ENCODE measurements around the gene CORIN.

Gene CORIN, protein sequence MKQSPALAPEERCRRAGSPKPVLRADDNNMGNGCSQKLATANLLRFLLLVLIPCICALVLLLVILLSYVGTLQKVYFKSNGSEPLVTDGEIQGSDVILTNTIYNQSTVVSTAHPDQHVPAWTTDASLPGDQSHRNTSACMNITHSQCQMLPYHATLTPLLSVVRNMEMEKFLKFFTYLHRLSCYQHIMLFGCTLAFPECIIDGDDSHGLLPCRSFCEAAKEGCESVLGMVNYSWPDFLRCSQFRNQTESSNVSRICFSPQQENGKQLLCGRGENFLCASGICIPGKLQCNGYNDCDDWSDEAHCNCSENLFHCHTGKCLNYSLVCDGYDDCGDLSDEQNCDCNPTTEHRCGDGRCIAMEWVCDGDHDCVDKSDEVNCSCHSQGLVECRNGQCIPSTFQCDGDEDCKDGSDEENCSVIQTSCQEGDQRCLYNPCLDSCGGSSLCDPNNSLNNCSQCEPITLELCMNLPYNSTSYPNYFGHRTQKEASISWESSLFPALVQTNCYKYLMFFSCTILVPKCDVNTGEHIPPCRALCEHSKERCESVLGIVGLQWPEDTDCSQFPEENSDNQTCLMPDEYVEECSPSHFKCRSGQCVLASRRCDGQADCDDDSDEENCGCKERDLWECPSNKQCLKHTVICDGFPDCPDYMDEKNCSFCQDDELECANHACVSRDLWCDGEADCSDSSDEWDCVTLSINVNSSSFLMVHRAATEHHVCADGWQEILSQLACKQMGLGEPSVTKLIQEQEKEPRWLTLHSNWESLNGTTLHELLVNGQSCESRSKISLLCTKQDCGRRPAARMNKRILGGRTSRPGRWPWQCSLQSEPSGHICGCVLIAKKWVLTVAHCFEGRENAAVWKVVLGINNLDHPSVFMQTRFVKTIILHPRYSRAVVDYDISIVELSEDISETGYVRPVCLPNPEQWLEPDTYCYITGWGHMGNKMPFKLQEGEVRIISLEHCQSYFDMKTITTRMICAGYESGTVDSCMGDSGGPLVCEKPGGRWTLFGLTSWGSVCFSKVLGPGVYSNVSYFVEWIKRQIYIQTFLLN

DNA sequence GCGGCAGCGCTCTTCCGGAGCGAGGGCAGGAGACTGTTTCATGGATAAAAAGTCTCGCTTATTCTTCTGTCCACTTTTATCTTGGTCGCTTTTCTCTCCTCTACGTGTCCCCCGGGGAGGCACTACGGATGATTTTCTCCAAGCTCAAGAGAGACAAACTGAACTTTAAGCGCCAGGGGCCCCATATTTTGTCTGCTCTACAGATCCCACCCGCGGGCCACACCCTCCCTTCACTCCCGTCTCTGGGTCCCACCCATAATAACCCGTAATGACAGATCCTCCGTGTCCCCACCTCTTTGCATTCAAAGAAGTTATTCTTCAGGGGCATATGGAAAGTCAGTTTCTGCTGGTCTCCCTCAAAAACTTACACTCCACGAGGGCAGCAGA is at the start of gene CORIN:
Gene CORIN (minus strand): TSS at position 160 of the 387 bp plus-strand sequence. CDS start 118 bp downstream, at position 42.
- no peak for DNase-seq (ENCODE audit: low read depth in 2 of 2)

DNA sequence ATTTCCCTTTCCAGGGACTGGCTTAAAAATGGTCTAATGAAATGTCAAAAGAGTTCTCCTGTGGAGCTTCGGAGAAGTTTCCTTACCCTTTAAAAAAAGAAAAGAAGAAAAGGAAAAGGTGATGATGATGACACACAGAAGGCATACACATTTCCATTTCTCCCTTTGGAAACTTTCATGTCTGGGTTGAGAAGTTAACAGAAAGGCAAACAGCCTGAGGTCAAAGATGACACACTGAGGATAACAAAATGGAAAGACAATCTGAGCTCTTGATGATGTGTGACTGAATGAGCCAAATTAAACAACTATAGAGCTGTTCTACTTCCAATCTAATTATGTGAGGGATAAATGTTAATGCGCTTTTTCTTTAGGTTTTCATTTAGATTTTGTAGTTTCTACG is 44.4 kb upstream of the CORIN start:
- DNase-seq (ENCODE audit: low read depth in 2 of 2) = no peak

DNA sequence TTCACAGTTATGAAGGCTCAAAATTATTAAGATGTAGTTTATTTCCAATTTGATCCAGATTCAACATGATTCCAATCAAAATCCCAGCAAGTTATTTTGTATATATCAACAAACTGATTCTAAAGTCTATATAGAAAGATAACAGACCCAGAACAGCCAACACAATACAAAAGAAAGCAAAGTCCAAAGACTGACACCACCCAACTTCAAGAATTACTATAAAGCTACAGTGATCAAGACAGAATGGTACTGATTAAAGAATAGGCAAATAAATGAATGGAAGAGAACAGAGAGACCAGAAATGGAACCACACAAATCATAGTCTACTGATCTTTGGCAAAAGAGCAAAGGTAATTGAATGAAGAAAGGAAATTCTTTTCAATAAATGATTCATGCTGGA is 41.6 kb upstream of the CORIN start:
- DNase-seq (ENCODE audit: low read depth in 2 of 2) = no peak

DNA sequence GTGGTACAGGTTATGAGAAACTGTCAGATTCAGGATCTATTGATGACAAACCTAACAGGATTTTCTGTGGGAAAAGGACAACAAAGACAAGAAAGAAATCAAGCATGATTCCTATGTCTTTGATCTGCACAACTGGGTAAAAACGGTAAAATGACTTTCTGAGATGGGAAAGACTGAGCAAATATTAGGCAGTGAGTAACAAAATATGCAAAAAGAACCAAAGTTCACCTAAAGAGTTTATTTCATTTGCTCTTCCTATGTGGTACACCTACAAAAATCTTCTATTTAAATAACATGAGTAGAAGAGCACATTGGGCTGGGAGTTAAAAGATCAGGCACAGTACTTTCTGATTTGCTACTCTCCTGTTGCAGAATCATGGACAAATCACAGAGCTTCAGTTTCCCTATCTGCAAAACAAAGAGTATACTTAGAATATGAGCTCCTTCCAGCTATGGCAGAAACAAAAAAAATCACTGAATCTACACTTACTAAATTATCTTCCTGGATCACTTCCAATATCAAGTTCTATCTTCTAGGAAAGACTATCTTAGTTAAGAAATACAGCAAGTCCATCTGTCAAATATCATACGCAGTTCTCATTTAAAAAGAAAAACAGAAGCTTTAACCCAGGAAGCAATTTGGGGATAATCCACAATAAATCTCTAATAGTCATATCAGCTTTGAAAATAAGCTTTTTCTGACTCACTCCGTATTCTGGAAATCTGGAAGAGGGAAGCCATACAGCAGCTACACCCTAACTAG is 39.1 kb upstream of the CORIN start:
- no peak for DNase-seq (ENCODE audit: low read depth in 2 of 2)

DNA sequence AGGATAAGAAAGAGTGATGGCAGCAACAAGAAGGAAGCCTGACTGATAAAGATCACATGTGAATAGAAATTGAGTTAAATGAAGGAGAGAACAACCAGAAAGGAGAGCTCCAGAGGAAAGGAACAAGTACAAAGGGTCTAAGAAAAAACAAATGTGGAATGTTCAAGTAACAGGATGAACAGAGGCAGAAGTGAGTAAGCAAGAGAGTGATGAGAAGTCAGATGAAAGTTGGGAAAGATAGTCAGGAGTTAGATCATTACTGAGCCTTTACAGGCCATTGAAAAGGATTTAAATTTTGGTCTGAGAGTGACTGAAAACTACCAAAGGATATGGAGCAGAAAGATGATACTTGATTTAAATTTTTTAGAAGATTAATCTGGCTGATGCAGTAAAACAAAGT is 38.4 kb upstream of the CORIN start:
- DNase-seq (ENCODE audit: low read depth in 2 of 2) = no peak

DNA sequence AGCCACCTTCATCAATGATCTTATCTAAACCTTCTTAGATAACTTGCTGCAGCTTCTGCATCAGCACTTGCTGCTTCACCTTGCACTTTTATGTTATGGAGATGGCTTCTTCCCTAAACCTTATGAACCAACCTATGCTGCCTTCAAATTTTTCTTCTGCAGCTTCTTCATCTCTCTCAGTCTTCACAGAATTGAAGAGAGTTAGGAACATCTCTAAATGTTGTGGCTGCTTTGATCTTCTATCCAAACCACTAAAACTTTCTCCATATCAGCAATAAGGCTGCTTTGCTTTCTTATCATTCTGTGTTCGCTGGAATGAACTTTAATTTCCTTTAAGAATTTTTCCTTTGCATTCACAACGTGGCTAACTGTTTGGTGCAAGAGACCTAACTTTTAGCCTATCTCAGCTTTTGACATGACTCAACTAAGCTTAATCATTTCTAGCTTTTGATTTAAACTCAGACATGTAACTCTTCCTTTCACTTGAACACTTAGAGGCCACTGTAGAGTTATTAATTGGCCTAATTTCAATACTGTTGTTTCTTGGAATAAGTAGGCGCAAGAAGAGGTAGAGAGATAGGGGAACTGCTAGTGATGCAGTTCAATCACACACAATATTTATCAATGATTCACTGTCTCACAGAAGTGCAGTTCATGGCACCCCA is 36.1 kb upstream of the CORIN start:
- DNase-seq (ENCODE audit: low read depth in 2 of 2) = no peak

DNA sequence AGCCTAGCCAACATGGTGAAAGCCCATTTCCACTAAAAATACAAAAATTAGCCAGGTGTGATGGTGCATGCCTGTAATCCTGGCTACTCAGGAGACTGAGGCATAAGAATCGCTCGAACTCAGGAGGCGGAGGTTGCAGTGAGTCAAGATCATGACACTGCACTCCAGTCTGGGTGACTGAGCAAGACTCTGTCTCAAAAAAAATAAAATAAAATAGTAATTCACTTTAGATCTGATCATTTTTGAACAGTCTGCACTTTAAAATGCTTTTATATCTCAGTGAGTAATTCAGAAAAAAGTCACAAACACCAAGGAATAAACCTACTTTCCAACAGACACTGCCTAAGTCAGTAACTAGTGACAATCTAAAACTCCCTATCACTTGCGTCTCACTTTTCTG is 25.6 kb upstream of the CORIN start:
- DNase-seq (ENCODE audit: low read depth in 2 of 2) = no peak

DNA sequence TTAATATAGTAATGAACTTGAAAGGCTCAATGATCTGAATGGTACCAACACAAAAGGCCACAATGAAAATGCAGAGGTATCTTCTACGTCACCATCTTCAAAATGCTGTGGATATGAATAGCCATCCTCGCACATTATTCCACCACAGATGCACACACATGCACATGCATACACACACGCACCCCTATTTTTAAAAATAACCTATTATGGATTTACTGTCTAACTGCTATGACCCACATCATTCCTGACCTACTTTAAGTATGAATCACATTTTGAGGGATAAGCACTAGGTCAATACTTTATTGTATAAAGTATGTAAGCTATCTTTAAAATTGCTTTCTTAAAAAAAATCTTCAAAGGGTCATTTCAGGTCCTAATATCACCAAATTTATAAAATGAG is 24.4 kb upstream of the CORIN start:
- peak; percentile 54 to 63 for DNase-seq (ENCODE audit: low read depth in 2 of 2)

DNA sequence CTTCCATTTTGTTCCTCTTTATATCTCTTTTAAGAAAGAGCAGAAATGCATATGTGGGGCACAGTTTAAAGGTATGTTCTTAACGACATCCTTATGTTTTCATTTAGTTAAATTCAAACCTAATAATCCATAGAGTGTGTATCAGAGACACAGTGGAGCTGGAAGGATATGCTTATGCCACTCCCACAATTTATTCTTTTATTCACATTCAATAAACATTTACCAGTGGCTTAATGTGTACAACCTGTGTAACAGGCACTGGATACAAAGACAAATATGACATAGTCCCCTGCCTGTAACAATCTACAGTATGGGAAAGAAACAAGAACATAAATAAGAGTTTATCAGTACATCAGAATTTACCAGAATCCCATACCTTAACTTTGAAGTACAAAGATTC is 22.4 kb upstream of the CORIN start:
- DNase-seq (ENCODE audit: low read depth in 2 of 2) = no peak

DNA sequence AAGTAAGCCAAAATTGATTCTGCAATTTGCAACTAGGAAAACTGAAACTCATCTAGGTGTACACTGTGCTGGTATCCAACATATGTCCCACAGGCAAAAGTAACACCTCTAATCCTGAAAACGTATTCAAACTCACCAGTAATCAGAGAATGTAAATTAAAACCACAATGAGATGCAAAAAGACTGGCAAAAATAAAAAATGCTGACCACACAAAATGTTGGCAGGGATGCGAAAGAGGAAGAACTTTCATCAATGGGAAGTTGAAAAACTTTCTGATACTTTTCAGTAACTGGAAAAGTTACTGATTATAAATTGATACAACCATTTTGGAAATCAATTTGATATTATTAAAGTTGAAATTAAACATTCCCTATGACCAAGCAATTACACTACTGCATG is 20.1 kb upstream of the CORIN start:
- no peak for DNase-seq (ENCODE audit: low read depth in 2 of 2)

DNA sequence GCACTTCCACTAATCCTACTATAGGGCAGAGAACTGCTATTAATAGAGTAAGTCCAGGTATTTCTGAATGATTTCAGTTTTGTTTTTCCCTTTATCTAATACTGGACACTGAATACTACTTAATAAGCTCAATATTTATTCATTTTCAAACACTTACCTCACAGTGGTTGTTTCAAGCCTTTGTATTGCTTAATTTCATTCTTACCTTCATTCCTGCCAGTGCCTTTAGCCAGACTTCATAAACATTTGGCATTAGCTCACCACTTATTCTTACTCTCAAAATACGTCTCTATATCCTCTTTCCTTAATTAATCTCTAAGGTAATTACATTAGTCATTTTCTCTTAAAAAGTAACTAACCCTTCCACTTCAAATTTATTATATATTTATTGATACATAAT is 18.8 kb upstream of the CORIN start:
- no peak for DNase-seq (ENCODE audit: low read depth in 2 of 2)

DNA sequence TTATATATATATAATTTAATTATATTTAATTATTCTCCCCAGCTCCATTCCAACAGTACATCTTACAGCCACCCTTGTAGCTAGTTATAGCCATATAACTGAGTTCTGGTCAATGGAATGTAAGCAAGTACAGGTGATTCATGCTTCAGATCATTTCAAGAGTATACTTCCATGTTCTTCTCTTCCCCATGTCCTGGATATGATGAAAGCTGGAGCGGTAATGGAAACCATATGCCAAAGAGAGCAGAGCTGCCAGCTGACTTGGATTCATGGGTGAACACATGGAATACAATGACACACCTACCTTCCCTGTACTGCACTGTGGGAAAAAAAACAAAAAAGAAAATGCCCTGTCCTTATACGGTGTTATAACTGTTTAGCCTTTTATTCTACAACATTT is 17.5 kb upstream of the CORIN start:
- peak; percentile 85 to 86 for DNase-seq (ENCODE audit: low read depth in 2 of 2)

DNA sequence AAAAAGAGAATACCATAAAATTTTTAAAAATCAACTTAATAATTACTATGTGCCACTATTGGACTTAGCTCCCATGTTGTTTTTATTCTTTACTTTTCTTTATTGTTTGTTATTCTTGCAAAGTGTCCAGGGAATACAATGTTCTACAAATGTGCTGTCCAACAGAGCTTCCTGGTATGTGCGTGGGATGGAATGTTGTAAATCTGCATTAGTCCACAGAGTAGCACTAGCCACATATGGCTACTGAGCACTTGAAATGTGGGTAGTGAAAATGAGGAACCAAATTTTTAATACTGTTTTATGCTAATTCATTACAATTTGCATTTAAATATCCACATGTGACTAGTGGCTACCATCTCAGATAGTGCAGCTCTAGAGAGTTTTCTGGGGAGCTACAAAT is 14.3 kb upstream of the CORIN start:
- no peak for DNase-seq (ENCODE audit: low read depth in 2 of 2)

DNA sequence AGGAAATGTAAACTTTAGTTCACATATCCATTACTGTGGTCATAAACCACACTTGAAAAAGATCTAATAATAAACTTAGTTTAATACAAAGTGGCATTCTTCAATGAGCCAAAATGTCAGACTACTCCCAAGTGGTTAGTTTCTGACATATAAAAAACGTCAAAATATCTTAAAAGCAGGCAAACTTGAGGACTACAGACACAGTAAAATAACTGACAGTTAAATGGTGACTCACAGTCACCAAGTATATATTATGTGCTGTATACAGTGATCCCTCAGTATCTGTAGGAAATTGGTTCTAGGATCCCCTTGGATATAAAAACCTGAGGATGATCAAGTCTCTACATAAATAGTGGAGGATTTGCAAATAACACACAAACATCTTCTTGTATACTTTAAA is 11.6 kb upstream of the CORIN start:
- no peak for DNase-seq (ENCODE audit: low read depth in 2 of 2)

DNA sequence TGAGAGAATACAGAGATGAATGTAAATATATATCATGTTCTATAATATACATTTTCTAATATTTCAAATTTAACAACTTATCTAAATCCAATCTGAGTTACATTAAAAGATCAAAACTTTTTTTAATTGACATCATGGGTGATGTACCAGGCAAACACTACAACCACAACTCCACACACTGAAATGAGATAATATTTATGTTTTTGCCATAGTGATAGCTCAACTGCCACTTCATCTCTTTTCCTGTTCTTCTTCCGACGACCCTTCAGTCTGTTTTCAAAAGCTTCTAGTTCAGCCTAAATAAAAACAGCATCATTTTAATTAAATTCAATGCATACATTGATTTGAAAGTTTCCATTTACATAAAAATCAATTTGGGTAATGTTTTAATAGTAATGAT is 10.2 kb upstream of the CORIN start:
- DNase-seq (ENCODE audit: low read depth in 2 of 2) = no peak

DNA sequence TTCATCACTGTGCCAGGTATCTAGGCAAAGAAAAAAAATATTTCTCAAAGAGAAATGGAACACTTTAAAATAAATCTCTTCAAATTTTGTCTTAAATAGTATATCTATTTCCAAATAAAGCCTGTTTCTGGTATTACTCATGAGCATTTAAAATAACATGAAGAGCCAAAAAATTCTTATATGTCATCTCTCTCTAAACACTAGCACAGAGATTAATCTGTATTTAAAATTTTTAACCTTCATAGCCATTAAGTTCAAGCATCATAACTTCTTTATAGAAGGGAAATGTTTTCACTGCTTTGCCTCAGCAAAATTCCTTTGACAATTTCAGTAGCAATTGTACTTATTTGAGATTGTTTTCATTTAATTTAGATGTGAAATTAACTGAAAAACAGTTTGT is 5.1 kb upstream of the CORIN start:
- no peak for DNase-seq (ENCODE audit: low read depth in 2 of 2)

DNA sequence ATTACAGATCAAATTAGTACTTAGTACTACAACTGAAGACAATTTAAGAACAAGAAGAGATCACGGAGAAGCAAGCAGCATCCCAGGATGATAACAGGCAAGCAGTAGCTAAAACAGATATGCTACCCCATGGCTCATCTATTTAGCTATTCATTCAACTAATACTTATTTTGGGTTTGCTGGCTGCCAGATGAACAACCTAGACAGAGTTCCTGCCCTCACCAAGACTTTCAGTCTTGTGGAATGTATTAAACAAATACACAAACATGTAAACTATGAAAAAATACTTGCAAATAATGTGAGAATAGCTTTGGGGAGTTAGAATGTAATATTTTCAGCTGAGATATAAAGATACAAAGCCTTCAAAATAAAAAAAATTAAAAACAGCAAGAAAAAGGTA is 2.4 kb upstream of the CORIN start:
- DNase-seq (ENCODE audit: low read depth in 2 of 2) = no peak

DNA sequence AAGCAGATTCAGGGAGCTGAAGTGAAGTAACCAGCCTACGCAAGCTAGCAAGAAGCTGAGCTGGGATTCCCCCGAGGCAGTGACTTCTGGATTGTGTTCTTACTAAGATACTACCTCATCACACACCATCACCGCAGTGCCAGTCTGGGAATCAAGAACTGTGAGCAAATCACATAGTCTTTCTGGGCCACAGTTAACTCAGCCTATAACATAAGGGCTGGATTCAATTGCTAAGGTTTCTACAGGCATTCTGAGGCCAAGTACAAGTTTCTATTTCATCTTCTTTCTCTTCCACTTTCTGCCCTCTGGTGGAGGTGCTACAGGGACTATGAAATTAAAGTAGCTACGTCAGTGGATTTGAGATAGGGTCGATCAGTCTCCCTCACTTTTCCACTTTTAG is 1.4 kb upstream of the CORIN start:
- DNase-seq (ENCODE audit: low read depth in 2 of 2) = no peak

DNA sequence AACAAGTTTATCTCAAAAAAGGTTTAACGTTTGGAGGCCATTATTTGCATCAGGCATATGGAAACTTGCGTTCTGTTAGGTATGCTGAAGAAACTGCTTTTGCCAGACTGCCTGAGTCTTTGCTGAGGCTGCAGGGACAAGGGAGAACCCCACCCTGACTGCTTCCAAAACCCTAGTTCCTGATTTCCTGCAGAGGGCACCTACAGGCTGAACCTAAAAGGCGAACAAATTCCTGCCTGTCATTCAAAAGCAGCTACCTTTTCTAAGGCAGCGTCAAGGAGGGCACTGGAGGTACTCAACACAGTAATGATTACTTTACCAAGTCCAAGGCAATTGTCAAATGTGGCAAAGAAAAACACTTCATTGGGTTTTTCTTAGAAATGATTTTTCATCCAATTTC is 578 bp upstream of the CORIN start:
- no peak for DNase-seq (ENCODE audit: low read depth in 2 of 2)

DNA sequence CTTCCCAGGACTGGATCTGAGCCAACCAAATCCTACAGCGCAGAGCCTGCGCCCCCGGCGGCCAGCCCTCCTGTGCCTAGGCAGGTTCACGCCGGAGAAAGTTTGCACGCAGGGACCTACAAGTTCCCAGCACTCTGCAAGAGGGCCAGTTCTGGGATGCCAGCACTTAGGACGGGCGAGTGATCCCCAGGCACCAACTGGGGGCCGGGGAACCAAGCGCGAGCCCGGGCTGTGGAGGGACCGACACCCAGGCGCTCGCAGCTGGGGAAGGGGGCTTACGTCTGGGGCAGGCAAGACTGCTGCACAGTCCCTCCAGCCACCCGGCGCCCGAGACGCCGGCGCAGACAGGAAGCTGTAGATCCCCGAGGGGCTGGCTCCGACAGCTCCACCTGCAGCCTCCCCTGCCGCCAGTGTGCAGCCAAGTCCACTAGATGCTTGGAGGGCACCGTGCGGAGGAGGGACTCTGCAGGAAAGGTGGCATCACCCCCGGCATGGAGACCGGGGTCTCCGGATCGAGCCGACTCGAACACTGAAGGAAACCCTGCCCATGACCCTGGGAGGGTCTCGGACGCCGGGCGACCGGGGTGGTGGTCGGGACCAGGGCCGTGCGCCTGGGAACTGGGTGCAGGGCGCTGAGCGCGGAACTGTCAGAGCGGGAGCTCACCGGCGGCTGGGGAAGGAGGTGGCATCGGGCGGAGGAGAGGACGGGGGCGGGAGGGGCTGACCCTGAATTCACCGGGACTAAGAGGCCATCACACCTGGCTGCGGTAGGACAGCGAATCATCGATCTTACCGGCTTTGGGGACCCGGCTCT is 566 bp downstream of the CORIN start:
- DNase-seq (ENCODE audit: low read depth in 2 of 2) = no peak

DNA sequence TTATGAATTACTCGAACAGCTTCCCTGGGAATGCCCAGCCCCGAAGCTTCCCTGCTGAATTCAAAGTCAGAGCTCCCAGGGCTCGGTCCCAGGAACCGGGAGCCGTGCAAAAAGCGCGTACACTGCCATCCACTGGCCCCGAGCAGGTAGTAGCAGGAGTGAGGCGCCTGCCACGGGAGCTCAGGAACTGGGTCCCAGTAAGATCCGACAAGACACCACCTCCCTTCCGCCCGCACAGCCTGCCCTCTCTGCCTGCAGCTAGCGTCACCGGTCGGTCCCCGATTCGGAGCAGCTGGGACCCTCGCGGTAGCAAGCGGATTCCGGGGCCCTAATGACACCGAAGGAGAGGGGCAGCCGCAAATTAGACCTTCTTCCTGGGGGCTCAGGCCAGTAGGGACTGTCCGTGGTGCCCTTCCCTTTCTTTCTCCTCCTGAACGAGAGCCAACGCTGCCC is 1.2 kb downstream of the CORIN start:
- DNase-seq (ENCODE audit: low read depth in 2 of 2) = peak; percentile 55 to 58
